IPS DF 4.7 (cell line): ENCODE results near the gene AIDA.
"Not testable (repeated sequence)": the region's sequence is repeated elsewhere in the genome, so short reads cannot be mapped to it uniquely, and the experiment has no call there.

ENCODE experiments used
- DNase-seq: peaks from one replicate; pipeline ENCODE4 v3.0.0-alpha.2; 2013; ENCODE audit warnings: low spot score; ENCODE audit errors: extremely low read depth

Gene AIDA

DNA sequence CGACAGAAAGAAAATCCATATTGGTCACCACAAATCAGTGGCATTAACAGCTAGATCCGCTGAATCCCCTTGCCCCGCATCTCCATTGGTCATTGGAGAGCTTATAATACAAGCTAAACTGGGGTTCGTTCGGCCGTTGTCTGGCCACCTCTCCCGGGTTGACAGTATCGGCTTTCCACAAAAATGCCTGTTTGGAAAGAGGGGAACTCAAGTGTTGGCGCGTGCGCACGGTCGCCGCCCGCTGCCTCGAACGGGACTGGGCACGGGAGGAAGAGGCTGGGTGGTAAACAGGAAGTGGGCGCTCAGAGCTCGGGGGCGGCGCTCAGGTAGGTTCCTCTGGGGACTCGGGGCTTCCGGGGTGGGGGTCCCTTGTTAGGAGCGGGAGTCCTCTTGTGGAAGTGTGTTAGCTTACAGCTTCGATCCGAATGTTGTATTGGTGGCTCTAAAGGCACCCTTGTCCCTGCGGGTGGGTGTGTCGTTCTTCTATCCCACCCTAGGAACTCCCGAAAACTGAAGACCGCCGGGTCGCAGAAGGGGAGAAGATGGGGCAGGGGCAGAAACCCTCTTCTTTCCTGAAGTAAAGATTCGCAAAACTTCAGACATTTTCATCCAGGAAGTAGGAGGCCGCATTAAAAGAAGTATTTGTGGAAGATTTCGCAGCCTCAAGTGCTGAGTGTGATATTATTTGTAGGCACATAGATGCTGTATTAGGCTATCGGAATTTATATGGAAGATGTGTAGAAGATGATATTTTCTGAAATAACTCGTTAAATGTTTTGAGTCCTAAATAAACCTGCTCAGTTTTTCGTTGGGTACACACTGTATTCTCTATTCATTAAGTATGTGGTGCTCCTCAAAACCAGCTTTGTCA, 1.0 kb upstream of the AIDA start:
- DNase-seq: no peak

DNA sequence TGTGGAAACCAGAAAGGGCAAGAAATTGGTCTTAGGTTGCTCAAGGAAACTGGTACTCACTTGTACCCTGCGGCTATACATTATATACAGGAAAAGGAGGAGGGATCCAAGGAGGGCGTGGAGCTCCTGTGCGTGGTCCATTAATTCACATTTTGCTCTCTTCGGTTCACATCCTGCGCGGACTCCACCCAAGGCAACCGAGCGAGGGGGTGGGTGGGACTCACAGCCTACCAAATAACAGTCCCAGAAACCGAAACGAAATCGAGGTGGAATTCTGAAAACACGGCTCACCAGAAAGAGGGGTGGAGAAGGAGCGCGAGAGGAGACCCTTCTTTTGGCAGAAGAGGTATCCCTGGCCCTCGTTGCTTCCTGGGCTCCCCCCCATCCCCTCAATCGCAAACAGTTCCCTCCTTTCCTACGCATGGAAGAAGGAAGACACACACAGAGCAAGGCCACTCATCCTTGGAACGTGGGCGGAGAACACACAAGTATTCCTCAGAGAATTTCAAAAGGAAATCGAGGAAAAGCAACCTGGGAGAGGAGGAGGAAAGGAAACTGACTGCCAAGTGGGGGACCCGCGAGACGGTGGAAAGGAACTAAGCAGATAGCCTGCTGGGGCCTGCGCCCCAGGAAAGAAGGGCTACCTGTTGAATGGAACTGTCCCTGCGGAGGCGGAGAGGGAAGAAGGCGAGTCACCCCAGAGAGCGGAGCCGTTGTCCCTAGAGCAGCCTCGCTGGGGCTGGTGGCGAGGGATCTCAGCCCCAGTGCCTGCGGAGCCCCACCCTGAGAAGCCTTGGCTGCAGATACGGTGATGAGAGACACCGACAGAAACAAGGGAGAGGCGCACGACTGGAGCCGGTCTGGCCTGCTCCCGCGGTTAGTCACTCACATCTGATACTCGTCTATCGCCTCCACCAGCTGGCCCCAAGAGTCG, 705 bp downstream of the AIDA start:
- DNase-seq: no peak

DNA sequence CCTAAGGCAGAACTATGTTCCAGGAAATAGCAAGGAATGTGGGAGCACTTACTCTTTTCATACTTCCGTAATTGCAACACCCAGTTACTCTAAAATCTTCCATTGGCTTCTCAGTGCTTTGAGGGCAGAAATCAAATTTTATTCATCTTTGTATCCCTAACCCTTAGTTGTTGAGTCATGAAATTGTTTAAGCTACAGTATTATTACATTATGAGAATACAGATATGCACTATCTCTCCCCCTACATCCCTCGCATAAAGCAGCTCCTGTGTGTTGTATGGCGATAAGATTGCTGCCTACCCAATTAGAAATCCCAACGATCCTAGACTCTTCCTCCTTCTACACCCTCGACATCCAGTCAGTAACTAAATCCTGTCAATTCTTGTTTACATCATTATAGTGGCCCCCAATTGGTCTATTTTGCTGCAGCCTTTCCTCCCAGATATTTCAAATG, 2.6 kb downstream of the AIDA start:
- no peak for DNase-seq

DNA sequence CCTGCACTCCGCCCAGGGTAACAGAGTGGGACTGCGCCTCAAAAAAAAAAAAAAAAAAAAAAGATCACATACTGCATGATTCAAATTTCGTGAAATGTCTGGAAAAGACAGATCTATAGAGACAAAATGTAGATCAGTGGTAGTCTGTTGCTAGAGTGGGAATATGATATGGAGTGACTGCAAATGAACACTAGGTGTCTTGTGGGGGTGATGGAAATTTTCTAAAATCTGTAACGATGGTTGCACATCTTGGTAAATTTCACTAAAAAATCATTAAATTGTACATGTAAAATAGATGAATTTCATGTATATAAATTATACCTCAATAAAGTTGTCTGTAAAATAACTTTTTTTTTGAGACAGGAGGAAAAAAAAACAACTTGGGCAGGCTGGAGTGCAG, 5.5 kb downstream of the AIDA start:
- DNase-seq: no peak

DNA sequence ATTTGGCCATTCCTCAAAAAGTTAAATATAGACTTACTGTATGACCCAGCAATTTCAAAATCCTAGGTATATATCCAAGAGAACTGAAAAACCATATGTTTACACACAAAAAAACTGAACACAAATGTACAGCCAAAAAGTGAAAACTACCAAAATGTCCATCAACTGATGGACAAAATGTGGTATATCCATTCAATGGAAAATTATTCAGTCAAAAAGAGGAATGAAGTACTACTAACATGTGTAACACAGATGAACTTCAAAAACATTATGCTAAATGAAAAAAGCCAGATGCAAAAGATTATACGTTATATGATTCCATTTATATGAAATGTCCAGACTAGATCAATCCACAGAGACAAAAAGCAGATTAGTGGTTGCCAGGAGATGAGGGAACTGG, 8.0 kb downstream of the AIDA start:
- no peak for DNase-seq

DNA sequence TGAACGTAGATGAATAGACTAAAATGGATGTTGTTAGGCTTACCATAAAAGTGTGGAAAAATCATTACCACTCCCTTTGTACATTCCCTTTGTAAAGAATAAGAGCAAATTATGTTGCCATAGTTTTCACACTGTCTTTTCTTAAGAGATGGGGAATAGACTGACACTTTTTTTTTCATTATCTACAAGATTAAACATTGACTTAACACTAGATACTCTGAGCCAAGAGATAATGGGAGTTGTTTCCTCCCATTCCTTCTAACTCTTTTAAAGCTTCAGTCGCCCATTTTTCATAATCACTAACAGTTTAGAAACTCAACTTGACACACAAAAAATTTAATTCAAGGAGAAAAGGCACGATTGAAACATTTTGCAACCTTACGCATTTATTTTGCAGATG, 10.1 kb downstream of the AIDA start:
- no peak for DNase-seq

DNA sequence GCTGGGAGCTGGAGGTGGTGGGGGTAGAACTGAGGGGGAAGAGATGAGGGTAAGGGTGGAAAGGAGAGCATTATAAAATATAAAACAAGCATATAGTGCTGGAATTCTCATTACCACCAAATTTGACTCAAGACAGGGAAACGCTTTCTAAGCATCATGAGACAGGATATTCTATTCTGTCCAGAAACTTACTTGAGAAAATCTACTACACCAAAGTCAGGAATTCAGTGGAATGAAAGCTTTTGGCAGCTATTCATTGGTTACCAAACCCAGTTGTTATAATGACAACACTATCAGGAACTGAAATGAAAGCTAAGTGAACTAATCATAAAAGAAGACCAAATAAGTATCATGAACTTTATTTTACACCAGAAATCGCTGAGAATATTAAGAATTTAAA, 14.5 kb downstream of the AIDA start:
- DNase-seq: no peak

DNA sequence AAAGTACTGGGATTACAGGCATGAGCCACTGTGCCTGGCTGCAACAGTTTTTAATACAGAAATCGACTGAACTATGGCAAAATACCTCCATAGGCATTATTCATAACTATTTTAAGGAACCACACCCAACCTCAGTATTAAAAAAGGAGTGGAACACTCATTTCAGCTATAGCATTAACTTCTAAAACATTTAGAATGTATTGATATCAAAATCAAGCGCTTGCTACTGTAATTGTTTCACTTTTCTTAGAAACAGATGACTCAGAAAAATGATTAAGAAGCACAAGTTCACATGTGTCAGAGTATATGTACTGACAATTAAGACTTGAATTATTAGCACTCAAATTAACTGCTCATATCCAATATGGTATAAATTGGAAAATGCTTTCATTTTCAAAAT, 15.1 kb downstream of the AIDA start:
- DNase-seq: no peak

DNA sequence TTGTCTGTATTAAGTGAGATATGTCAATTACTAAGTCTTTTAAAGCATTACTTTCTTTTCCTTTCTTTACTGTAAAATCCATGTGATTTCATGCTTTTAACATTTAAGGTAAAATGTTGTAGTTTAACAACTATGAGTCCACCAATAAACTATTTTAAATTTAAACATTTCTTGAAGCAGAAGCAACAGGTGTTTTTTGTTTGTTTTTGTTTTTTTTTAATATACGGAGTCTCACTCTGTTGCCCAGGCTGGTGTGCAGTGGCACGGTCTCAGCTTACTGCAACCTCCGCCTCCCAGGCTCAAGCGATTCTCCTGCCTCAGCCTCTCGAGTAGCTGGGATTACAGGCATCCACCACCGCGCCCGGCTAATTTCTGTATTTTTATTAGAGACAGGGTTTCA, 15.6 kb downstream of the AIDA start:
- DNase-seq: no peak

DNA sequence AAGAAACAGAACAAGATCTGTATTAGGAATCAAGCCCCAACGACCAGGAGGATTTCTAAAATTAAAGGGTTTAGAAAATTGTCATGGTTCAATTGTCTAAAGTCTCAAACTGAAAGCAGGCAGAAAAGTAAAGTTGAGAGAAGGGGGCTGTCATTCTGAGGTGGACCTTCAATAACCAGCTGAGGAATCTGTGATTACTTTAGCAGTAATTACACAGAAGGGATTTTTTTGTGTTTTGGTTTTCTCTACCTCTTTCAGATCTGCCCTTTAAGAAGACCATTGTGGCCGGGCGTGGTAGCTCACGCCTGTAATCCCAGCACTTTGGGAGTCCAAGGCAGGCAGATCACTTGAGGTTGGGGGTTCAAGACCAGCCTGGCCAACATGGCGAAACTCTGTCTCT, 17.4 kb downstream of the AIDA start:
- DNase-seq: no peak

DNA sequence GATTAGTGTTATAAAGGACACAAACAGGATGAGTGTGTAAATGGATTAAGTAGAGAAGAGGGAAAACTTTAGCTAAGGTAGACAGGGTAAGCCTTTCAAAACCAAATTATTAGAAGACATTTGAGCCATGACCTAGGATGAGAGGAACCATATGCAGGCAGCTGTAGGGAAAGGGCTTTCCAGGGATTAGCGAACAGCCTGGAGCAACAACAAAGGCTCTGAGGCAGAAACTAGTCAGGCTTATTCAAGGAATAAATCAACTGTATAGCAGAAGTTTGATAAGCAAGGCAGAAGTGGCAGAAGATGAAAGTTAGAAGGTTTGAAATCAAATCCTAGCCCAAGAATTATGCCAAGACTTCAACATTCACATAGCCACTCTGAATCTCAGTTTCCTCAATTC, 21.3 kb downstream of the AIDA start:
- no peak for DNase-seq

DNA sequence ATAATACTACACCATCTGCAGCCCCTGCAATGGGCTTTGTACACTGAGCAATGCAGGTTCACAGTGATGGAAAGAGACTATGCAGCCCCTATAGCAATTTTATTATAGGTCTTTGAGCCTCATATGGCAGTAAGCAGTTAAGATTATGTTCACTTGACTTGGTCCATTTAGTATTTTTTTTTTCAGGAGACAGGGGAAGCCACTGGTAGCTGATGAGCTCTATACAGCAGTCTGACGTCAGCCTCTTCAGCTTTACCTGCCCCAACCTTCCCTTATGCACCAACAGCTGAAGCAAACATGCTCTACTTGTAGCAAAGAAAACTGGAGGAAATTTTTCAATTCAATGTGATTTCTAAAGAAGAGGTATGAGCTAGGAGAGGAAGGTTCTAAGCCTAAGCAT, 32.2 kb downstream of the AIDA start:
- no peak for DNase-seq

DNA sequence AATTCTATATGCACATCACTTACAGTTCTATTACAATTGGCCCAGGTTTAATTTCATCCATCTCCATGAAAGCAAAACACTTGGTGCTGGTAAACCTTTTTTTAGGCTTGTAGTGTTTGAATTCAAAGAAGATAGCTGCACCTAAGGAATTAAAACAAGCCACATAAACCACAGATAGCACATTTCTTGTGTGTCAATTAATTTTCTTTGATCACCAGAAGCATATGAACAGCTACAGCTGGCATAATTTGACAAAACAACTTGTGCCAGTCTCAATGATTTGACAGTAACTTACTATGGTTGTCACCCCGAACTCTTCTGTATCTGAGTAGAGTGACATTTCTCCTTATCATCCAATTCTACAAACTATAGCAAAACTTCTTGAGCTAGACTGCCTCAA, 42.2 kb downstream of the AIDA start:
- DNase-seq: no peak

DNA sequence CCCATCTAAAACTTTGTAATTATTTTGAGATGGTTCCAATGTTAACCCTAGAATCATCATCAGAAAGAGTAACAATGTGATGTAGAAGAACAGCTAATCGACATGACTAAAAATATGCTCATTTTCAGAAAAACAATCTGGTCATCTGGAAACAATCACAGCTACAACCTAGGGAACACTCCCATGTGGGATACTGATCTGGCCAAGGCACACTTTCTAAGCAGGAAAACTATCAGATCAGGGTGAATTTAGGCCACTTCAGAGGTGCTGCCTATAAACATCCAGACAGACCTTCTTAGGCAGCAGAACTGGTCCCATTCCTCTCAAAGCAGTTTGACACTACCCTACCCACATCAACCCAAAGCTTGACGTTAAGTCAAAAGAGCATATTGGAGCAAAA, 43.2 kb downstream of the AIDA start:
- DNase-seq: not testable (repeated sequence)

DNA sequence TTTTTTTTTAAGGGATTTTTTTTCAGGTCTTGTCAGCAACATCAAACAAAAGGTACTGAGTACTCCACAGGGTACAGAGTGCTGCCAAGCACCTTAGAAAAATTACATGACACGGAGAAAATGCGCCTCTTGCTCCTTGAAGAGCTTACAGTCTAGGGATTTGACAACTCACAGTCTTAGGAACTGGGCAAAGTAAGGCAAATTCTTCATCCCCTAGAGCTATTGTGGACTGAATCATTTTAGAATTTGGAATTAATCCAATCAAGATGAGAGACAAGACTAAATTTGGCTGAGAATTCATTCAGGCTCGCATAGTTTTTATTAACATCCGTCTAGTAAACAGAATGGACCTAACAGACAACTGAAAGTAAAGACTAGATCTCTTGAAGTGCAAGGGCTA, 44.1 kb downstream of the AIDA start:
- DNase-seq: not testable (repeated sequence)

DNA sequence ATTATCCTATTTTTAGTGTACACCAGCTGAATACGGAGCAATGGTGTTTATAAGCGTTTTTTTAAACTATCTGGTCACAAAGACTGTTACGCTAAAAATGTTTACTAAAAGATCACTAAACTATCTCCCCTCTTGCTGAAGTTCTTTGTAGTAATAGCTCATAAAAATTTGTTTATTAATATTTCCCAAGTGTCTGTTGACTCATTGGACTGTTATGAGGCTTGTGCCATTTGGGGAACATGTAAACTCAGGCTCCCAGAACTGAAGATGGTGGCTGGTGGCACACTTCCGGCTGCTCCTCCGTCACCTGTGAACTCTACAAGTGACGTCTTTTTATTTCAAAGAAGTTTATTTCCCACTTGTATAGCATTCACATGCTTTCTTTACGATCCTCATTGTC, 46.3 kb downstream of the AIDA start:
- no peak for DNase-seq

DNA sequence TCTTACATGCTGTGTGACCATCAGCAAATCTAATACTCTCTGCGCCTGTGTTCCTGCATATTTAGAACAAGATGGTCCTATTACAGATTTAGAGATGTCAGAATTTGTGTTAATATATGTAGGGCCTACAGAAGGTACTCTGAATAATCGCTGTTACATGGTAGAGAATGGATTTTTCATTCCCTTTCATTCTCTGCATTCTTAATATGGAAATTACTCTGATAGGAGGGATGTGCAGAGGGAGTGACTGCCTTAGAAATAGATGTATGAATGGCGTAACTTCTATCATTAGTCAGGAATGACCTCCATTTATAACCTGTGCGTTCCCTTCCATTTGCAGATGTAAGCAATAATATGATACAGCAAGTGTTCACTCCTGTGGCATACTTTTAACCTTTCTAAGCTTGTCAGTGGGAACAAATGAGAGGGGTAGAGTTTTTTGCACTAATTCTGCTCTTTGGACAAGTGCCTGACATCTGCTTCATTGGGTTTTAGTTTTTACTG, 48.8 kb downstream of the AIDA start:
- DNase-seq: no peak

DNA sequence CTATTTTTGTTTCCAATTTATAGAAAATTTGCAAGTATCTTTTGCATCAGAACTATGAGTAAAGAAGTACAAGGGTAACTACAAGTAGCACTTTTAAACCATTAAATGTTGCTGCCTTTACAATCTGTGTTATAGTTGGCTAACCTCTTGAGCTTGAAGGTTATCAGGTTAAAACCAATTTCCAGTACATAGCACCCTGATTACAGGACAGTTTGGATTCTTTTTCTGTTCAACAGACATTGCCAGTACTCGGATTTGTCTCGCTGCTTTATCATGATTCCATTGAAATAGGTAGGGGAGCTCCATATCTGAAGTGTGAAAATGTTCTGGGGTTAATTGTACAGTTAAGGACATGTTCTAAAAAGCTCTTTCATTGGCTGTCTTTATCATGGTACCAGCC, 54.4 kb downstream of the AIDA start:
- DNase-seq: no peak

DNA sequence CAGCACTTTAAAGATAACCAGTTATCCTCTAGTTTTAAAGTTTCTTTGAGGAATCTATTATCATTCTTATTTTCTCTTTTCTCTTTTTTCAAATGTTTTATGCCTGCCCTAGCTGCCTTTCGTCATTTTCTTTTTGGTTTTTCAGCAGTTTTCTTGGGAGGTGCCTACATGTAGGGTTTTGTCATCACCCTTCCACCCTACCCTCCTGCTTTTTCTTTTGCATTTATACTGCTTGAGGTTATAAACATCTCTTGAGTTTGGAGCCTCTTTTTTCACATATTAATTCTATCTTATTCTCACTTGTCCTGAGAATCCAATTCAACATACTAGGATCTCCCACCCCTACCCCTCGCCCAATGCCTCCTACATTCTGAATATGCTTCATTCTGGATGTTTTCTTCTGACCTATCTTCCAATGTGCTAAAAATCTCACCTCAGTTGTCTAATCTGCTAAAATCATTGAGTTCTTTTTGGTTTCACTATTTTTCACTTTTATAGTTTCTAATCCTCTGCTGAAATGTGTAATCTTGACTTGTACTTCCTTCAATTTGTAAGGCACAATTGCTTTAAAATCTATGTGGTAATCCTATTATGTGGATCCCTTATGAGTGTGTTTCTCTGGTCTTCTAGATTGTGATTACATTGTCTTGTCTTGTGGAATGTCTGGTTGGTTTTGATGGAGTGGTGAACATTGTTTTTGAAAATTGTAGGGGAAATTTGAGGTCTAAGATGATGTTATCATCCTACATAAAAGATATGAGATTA, 55.7 kb downstream of the AIDA start:
- DNase-seq: no peak

DNA sequence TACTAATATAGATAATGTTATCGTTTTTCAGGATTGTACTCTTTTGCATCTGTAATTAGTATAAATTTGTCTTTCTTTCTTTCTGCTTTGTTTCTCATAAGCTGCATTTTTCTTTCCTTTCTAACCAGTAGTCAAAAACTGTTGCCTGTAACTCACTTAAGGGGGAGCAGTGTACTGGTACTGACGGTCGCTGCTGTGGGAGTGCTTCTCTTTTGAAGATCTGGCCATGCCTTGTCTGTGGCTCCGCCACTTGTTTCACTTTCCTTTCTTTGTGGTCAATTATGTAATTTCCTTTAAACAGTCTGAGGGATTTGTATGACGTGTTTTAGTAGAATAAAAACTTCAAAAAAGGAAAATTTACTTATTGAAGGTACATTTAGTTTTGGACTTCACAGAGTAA, 57.4 kb downstream of the AIDA start:
- DNase-seq: no peak

DNA sequence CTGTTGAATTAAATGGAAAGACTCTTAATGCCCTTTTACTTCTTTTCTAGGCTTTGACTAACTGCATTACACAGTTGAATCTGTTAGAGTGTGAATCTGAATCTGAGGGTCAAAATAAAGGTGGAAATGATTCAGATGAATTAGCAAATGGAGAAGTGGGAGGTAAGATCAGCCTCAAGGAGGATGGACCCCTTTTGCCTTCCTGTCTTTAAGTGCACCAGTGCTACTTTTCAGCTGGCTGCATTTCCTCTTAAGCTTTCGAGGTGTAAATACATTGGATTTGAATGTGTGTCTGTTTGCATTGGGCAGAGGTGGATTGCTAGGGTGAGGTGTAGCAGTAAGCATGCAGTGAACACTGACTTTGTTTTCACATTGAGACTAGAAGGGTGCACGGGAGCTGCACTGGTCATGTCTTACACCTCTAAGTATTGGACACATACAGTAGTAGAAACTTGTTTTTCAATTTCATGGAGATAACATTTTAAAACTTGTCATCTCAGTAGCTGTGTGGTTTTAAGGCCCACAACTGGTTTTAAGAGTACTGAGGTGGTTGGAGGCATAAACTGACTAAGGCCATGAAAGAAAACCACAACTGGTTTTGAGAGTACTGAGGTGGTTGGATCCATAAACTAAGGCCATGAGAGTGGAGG, 59.0 kb downstream of the AIDA start:
- no peak for DNase-seq
